PFSK-1 (cell line): ENCODE data around the gene FGF1.

Experiments used
- FOXP2 ChIP-seq: optimal IDR thresholded peaks from 2 replicates; pipeline ENCODE3; 2011; ENCODE audit warnings: borderline replicate concordance, control low read depth, inconsistent platforms; ENCODE audit not compliant: insufficient read depth; ENCODE audit errors: extremely low read length, extremely low read depth
- POLR2AphosphoS5 ChIP-seq: IDR thresholded peaks from 2 replicates; pipeline ENCODE4 v1.6.1; 2012; ENCODE audit warnings: low read depth, mild to moderate bottlenecking, control low read depth, low read length, moderate library complexity
- REST ChIP-seq, 2 experiments: IDR thresholded peaks; 2 replicates each; pipeline versions ENCODE4 v1.6.1 to v1.8.0; 2011 to 2012; ENCODE audit warnings: low read depth in 2 of 2, low read length in 2 of 2, control low read depth in 1 of 2, inconsistent platforms in 1 of 2, mild to moderate bottlenecking in 1 of 2, moderate library complexity in 1 of 2; ENCODE audit not compliant: insufficient read depth in 1 of 2
- SIN3A ChIP-seq: IDR thresholded peaks from 2 replicates; pipeline ENCODE4 v1.6.1; 2012; ENCODE audit warnings: mild to moderate bottlenecking, low read length, moderate library complexity, borderline replicate concordance; ENCODE audit not compliant: insufficient read depth
- TAF1 ChIP-seq: IDR thresholded peaks from 2 replicates; pipeline ENCODE4 v1.6.1; 2012; ENCODE audit warnings: low read length, control low read depth, borderline replicate concordance; ENCODE audit not compliant: insufficient read depth

- TF ChIP-seq REST (IDR thresholded peaks at IDR 0.05; ENCODE audit: insufficient read depth in 1 of 2, low read depth in 2 of 2, low read length in 2 of 2) (no peak), SIN3A (no peak), TAF1 (no peak), POLR2AphosphoS5 (no peak), FOXP2 (no peak)
Observed at GRCh38 chr5:142576303-142576702, 109.6 kb downstream of the FGF1 start.
